SU-DHL-6 (cell line): ENCODE data around the gene BET1L.

Source experiments
- EZH2phosphoT487 ChIP-seq: fragments of 200-600 bp; sonication (generic), shearing (Covaris generic); conservative IDR thresholded peaks from 2 replicates; pipeline ENCODE4 v1.6.1; 2018; ENCODE audit warnings: mild to moderate bottlenecking, antibody characterized with exemption, low read length, moderate library complexity, mixed read lengths
- TF ChIP-seq, protein P1 (sequence below): fragments of 200-600 bp; sonication (generic); IDR thresholded peaks from one replicate; pipeline ENCODE4 v1.5.1; 2017; ENCODE audit warnings: antibody characterized with exemption, mild to moderate bottlenecking, low read length, moderate library complexity; ENCODE audit not compliant: insufficient read depth, poor library complexity, severe bottlenecking

DNA sequence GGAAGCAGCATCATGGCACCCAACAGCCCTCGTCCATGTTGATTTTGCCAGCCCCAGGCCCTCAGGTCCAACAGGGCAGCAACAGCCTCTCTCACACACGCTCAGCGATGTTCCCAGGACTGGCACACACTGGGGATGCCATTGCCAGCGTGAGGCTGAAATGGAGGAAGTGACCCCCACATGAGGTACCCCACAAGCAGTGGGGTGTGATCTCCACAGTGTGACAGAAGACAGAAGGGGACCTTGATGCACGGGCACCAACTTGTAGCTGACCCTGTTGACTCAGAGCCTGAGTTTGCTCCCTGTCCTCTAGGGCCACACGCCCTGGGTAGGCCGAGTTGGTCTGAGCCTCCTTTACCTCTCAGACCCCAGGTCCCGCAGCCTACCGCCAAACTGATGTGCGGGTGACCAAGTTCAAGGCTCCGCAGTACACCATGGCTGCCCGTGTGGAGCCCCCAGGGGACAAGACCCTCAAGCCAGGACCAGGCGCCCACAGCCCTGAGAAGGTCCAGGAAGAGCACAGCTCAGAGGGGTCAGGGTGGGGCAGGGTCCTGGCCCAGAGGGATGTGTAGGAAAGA, 8.1 kb downstream of the BET1L start:
- TF ChIP-seq EZH2phosphoT487 = no peak
- TF ChIP-seq, protein P1, sequence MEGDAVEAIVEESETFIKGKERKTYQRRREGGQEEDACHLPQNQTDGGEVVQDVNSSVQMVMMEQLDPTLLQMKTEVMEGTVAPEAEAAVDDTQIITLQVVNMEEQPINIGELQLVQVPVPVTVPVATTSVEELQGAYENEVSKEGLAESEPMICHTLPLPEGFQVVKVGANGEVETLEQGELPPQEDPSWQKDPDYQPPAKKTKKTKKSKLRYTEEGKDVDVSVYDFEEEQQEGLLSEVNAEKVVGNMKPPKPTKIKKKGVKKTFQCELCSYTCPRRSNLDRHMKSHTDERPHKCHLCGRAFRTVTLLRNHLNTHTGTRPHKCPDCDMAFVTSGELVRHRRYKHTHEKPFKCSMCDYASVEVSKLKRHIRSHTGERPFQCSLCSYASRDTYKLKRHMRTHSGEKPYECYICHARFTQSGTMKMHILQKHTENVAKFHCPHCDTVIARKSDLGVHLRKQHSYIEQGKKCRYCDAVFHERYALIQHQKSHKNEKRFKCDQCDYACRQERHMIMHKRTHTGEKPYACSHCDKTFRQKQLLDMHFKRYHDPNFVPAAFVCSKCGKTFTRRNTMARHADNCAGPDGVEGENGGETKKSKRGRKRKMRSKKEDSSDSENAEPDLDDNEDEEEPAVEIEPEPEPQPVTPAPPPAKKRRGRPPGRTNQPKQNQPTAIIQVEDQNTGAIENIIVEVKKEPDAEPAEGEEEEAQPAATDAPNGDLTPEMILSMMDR = no peak
